ENCODE measurements around the gene PLCB1.
"Not testable (repeated sequence)": the region's sequence is repeated elsewhere in the genome, so short reads cannot be mapped to it uniquely, and the experiment has no call there.

PLCB1 gene

DNA sequence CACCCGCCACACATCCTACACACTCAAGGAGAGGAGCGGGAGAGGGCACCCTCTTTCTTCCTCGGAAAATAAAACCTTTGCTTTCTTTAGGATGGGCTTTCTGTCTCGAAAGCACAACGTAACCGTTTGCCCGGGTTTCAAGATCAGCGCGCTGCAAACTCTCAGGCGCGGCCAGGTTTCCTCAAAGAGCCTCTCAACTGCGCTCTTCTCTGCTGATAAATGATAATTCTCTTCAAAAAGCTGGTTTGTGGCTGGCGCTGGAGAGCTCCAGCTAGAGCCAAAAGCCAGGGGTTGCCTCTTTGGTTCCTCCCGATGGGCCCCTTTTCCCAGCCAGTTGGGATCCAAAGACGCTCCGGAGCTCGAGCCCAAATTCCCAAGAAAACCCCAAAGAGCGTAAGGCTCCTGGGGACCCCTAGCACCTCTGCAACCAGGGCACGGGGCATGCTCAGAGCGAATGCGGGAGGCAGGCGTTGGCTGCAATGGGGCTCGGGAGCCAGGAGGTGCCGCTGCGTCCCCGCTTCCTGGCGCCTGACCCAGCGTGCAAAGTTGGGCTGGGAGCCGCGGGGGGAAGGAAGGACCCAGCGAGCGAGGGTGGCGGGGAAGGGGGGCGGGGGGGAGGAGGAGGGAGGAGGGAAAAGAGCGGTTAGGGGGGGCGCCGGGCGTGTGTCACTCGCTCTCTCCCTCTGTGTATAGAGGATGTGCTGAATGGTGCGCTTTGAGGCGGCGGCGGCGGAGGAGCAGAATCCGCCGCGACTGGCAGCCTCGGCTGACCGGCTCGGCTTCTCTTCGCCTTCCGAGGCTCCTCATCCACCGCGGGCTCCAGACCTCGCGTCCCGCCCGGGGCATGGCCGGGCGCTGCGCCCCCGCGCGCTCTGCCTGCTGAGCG is at the start of gene PLCB1:
Gene PLCB1, plus strand, starts transcription at position 669 of the 886 bp plus-strand sequence. CDS start 386 bp downstream, outside the sequence.
- DNase-seq = peak; percentile 49

DNA sequence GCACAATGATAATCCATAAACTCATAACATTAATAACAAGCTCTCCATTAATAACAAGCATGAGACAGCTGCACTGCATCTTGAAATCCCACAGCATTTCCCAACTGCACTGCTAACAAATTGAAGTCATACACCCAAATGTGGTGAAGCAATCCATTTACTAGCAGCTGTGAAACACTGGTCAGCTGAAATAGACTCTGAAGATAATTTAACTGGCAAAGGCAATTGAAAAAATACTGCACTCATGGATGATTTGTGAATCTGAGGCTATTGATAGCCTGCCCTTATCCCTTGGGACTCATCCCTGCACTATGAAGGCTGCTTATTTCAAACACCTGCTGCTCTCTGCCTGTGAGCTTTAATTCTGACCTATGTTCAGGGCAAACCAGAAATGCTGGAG is 49.1 kb upstream of the PLCB1 start:
- DNase-seq = no peak

DNA sequence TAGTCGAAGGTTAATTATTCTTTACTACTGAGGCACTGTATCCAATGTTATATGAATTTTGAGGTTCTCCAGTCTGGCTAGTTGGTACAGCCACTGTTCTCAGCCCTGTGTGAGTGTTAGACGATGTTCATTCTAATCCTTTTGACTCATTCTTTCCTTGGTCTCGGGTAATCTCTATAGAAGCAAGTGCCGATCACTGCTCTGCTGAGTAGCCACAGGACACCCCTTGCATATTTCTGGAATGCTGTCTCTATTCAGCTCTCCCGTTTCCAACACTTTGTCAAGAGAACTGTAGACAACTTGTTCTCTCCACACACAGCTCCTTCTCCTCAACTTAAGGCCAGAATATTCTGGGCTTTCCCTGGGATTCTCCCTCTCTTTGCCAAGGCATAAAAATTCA is 42.4 kb upstream of the PLCB1 start:
- DNase-seq = no peak

DNA sequence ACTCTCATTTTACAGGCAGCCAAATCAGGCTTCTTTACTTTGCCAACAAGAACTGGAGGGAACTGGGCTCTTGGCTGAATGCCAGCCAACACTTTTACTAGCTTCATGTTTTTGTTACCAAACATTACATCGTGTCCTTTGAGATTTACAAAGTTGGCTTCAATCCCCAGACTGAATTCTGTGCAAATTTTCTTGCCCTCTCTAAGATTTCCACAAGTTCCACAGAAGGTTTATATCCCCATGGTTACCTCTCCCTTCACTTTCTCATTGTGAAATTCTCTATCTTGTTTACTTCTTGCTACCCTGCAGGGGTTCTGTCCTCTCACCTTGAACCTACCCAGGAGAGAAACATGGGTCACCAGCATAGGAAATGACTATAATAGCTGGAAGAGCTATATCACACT is 37.6 kb upstream of the PLCB1 start:
- DNase-seq = no peak

DNA sequence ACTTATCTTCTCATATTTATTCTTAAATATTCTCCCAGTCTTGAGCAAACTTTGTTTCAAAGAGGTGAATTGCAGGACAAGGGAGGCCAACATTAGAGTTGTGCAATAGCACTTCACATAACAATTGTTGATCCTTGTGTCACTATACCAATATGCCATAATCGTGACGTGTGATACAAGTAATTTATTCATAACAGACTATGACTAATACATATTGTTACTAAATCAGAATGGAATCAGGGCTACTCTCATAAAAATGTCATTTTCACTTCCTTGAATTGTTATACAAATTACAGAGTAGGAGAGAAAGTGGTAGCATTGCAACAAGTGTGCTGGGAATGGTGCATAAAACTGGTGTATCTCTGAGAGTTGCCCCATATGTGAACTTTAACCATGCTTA is 37.2 kb upstream of the PLCB1 start:
- DNase-seq = no peak

DNA sequence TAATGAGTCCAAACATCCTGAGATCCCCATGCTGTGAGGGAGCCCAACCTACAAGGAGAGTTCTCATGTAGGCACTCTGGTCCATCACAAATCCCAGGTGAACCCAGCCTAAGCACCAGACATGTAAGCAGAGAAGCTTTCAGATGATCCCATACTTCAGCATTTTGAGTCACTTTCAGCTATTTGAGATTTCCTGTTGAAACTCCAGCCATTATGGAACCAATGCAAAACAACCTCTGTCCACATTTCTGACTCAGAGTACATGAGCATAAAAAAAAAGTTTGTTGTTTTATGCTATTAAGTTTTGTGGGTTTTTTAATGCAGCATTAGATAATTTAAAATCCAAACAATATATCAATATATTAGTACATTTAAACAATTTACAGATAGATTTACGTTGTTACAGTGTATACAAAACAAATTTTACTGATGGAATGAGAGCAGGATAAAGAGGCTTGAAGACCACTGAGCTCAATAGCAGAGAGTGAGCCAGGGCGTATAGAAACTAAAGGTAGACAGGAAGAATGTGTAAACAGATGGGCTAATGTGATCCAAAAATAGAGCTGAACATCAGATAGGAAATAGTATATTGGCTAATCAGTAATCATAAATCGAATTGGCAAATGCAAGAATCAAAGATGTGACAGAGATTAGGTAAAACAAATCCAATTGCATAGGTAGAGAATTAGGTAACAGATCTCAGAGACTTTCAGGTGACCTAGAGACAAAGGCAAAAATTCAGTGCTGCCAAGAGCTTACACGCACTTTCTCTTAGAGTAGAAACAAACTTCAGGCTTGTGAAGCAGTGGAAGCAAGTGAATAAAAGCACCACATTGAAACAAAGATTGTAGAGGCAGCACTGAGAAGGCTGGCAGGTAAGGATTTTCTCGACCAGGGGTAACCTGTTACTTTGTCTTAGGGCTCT is 36.2 kb upstream of the PLCB1 start:
- no peak for DNase-seq

DNA sequence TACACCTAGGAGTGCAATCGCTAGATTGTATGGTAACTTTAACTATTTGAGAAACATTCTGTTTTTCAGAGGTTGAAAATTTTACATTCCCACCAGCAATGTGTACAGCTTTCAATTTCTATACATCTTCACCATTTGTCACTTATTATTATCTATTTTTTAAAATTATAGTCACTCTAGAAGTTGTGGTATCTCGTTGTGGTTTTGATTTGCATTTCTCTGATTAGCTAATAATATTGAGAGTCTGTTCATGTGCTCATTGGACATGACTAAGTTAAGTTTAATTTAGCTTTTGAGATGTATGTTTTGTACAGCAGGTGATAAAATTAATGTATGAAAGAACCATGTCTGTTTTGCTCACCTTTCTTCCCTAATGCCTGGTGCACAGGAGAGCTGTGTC is 34.8 kb upstream of the PLCB1 start:
- DNase-seq = no peak

DNA sequence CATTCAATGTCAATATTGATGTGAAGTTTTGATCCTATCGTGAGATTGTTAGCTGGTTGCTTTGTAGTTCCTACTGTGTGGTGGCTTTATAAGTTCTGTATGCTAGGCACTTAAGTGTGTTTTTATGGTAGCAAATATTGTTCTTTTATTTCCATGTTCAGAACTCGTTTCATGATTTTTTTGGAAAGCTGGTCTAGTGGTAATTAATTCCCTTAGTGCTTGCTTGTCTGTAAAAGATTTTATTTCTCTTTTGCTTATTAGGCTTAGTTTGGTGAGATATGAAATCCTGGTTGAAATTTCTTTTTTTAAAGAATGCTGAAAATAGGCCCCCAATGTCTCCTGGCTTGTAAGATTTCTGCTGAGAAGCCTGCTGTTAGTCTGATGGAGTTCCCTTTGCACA is 27.8 kb upstream of the PLCB1 start:
- DNase-seq = no peak

DNA sequence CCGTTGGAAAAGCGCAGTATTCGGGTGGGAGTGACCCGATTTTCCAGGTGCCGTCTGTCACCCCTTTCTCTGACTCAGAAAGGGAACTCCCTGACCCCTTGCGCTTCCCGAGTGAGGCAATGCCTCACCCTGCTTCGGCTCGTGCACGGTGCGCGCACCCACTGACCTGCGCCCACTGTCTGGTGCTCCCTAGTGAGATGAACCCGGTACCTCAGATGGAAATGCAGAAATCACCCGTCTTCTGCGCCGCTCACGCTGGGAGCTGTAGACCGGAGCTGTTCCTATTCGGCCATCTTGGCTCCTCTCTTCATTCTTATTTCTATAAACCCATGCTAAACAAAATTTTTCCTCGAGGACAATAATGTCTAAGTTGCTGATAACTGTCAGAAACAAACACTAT is 17.5 kb upstream of the PLCB1 start:
- not testable (repeated sequence) for DNase-seq

DNA sequence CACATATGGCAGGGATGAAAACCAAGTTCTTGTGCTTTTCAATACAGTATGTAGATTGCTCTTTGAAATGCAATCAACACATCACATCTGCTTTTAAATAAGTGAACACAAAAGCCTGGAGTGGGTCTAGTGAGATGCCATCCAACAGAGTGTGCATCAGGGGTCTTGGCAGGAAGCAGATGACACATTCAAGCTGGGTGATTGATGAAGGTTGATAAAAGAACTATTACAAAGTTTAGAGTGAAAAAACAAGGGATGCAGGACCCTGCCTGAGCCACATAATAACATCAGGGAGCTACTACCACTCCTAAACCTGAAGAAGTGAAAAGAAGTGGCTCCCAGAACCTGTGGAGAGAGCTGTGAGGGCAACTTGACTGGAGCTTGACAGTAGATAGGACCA is 16.6 kb upstream of the PLCB1 start:
- DNase-seq = no peak

DNA sequence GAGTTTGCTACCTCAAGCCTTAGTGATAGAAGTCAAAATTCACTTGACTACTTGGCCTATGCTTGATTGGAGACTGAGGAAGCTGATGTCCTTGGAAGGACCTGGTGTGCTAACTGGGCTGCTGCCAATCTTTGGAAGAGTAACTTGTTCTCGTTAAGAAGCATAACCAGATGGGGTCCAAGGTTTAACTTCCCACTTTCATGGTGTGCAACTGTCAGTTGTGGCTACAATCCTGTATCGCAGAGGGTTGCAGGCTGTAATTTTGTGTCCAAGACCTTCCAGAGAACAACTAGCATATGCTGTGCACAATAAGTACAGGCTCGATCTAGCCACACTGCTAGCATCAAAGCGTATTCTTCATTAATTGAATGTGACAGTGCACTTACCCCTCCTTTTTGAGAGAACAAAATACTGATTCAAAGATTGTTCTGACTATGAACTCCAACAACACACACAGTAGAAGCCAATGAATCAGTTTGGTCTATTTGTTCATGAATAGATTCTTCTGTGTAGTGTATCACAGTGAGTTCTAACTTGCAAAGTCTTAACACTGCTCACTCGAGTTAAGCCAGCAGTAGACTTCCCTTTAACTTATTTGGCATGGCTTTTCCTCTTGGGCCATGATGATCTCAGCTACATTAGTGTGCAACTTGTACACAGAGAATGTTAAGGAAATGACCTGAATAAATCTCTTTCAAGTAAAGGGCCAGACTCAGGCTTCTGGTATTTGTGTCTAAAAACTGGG is 15.8 kb upstream of the PLCB1 start:
- no peak for DNase-seq

DNA sequence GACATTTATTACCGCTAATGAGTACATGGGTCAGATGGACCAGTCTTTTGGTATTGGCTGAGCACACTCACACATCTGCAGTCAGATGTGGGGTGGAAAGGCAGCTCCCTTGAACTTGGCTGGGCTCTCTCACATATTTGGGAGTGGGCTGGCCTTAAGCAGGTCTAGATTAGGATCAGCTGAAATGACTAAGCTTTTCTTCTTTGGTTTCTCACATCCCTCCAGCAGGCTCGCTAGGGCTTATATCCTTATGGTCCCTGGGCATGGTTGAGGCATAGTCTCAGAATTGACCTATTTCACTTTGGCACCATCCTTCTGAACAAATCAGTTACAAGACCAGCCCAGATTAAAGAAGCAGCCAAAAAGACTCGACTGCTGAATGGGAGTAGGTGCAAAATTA is 14.4 kb upstream of the PLCB1 start:
- no peak for DNase-seq

DNA sequence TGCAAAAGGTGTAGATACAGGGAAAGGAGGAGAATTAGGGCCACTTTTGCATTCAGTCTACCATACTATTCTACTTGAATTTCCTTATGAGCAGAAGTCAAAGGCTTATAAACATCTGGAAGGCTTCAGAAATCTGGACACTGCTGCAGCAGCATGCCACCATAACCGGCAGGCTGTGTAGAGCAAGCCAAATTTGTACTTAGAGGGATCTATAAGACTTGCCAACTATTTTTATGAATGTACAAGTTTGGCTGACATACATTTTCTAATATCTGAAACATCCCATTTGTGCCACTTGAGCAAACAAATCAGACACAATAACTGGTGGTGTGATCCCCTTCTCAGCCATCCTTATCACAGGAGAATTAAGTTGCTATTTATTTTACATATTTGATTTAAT is 14.0 kb upstream of the PLCB1 start:
- DNase-seq = no peak

DNA sequence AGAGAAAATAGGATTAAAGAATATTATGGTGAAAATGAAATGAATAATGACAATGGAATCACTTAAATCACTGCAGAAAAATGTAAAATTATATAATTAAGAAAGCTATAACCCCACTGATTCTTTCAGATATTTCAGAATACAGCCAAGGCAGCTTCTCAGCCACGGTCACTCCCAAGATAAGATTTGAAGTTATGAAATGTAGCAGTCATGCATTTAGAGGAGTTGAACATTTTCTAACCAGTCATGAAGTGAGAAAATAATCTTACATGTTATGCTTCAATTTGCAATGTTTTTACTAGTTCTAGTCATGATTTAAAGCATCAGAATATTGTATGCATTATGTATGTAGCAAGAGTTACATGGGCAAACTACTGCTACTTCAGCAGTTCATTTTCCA is 13.3 kb upstream of the PLCB1 start:
- no peak for DNase-seq

DNA sequence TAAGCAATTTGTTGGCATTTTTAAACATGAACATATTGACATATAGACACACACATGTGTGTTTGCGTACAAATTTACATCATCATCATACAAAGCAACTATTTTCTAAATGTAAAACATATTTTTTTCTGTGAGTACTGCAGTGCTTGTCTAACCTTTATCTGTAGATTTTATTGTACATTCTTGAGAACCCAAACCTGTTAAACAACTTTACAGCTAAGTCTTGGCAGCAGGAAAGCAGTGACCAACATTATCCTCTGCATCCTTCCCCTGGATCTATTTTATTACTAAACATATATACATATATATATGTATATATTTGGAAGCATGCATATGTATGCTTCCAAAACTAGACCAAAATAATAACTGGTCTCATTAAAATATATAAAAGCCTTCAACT is 10.4 kb upstream of the PLCB1 start:
- no peak for DNase-seq

DNA sequence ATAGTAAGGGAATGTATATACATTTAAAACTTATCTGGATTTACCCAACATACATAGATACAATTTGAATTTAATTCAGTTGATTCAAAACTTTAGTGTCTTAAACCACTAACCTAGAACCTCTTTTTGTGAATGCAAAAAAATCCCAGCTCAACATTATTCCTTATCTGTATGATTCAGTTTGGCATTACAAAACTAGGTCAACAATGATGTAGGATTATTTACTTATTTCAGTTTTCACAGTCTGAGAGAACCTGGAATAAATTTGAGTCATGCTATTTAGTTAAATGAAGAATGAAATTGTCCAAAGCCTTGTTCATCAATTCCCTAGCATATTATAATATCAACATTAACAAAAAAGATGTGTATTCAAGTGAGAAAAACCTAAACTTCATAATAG is 7.4 kb upstream of the PLCB1 start:
- no peak for DNase-seq

DNA sequence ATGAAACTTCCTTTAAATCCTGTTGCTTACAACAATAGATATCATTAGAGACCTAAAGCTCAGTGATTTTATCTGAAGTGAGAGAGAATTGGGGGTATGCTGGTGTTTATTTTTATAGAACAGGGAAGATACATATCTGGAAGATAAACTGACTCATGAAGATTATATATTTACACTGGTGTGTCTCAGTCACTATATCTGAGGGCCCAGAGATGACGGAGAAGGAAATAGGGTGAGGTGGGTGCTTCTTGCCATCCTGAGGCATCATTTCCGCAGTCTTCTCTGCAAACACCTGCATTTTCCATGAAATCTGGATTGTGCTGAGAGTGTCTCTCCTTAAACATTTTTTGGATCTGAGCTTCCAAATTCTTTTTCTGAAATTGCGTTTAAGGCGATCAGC is 5.9 kb upstream of the PLCB1 start:
- DNase-seq = no peak

DNA sequence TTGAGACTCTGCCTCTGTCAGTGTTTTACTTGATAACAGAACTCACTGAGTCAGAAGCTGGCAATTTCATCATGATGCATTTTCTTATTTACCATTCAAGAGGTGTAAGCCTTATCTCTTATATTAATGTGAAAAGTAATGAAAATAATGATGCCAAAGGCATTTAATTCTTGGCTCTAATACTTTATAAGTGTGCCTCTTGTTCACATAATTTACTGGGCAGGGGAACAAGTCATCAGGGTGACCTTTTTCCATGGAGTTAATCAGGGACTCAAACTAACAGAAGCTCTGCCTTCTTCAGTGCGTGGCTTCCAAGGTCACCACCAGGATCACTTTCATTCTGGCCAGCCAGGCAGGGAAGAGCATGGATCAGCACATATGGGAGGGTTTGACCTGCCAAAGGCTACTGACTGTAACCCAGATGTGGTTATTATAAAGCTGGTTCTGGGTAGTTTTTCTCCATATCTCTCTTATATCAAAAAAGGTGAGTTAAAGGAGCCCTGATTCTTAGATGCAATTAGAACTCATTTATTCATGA is 5.2 kb upstream of the PLCB1 start:
- DNase-seq = no peak

DNA sequence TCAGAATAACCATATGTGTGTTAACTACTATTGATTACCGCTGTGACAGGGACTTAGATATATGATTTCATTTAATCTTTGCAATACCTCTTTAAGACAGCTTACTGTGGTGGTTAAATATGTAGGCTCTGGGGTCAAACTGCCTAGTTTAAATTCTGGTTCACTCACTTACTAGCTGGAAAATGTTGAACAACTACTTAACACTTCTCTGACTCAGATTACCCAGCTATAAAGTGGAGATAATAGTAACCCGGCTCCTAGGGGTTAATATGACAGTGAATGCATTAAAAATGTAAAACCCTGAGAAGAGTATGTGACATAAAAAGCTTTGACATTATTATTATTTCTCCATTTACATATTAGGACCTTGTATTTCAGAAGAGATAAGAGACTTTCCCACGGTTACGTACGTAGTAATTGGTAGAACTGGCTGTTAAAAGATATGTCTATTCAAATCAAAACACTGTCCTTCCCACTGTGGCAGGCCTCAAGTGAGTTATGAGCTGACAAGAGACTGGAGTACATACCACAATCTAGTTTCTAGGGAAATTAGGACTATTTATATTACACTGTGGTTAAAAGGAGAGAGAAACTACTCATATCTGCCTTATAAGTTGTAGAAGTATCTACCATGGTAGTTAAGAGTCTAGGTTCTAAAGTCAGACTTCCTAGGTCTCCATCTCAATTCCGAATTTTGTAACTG is 4.4 kb upstream of the PLCB1 start:
- no peak for DNase-seq

DNA sequence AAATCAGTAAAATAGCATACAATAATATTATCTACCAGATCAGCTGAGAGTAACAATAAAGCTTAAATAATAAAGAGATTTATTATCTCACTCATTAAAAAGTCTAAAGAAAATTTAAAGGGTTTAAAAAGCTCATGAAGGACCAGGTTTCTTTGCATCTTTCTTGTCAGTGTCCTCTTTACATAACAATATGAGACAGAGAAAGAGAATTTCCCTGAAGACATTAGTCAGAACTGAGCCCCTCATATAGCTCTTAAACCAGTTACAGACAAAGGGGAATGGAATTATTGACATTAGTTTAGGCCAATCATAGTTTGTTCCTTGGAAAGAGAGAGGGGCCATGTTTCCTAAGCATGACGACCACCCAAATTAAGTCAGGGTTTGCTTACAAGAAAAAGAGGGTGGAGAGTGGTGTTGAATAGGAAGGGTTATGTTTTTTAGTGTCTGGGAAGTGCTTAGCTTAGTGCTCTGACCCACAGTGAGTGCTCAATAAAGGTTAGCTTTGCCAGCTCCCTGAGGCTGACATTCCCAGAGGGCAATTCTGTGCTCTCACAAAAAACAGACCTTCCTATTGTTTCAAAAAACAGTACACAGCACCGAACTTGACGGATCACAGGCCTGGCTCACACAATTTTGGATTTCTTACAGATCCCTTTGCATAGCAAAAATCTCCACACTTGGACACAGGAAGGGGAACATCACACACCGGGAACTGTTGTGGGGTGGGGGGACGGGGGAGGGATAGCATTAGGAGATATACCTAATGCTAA is 3.6 kb upstream of the PLCB1 start:
- no peak for DNase-seq

DNA sequence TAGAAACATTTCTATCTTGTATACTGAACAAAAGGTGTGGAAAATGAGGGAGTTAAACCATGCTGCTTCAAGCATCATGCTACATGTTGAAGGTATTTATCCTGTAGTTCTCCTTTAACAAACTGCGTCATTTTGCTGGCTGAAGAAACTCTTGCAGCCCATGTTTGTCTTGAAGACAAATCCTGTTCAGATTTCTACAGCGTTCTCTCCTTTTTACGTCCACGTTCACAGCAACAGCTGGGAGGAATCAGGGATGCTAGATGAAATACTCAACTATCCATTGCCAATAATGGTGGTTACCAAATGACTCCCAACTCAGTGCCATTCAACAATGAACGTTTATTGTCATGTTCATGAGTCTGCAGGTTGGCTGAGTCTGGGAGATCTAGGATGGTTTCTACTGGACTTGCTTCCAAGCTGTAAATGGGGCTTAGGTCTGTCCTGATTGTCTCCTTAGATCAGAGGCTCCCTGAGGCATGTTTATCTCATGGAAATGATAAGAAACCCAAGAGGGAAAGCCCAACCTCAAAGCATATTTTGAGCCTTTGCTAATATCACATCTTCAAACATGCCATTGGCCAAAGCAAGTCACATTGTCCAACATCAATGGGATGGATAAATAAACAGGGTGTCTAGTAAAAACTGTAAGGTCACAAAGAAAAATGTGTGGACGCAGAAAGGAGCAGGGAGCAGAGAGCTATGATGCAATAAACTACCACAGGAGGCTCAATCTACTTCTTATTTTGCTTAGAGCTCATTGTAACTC is 2.7 kb upstream of the PLCB1 start:
- DNase-seq = no peak
